OCI-LY3 (cell line): ENCODE results near the gene SEL1L.

Experiments used
- H2AFZ ChIP-seq: fragments of 200-600, 300-600 bp; shearing (Covaris generic); 2 replicates; pipeline ENCODE4 v1.6.0; 2014; ENCODE audit warnings: antibody characterized with exemption, low read depth, low read length
- H3K27ac ChIP-seq: fragments of 200-600, 300-600 bp; sonication (generic); 2 replicates; pipeline ENCODE4 v1.5.1; 2014; ENCODE audit warnings: mild to moderate bottlenecking, low read length, moderate library complexity, mixed read lengths
- H3K27me3 ChIP-seq: fragments of 200-600, 300-600 bp; sonication (generic); 2 replicates; pipeline ENCODE4 v1.6.1; 2014; ENCODE audit warnings: low read depth, low read length, mixed read lengths
- H3K36me3 ChIP-seq: fragments of 200-600, 300-600 bp; sonication (generic); replicated peaks from 2 replicates; pipeline ENCODE3; 2014; ENCODE audit warnings: low read depth, low read length, mixed read lengths
- H3K4me1 ChIP-seq: fragments of 300-600, 200-600 bp; sonication (generic); 2 replicates; pipeline ENCODE4 v1.6.1; 2014; ENCODE audit warnings: low read length, mixed read lengths
- H3K4me2 ChIP-seq: fragments of 200-600, 300-600 bp; sonication (generic); 2 replicates; pipeline ENCODE4 v1.6.1; 2014; ENCODE audit warnings: low read length, mixed read lengths
- H3K4me3 ChIP-seq: fragments of 300-600, 200-600 bp; sonication (generic); 2 replicates; pipeline ENCODE4 v1.5.1; 2014; ENCODE audit warnings: antibody characterized with exemption, mild to moderate bottlenecking, low read length, moderate library complexity
- H3K79me2 ChIP-seq: fragments of 300-600, 200-600 bp; shearing (Covaris generic); 2 replicates; pipeline ENCODE4 v1.6.1; 2014; ENCODE audit warnings: mild to moderate bottlenecking, low read length, mixed read lengths
- H3K9ac ChIP-seq: fragments of 300-600, 200-600 bp; shearing (Covaris generic); 2 replicates; pipeline ENCODE4 v1.6.0; 2014; ENCODE audit warnings: mild to moderate bottlenecking, low read length, moderate library complexity
- H3K9me3 ChIP-seq: fragments of 200-600, 300-600 bp; shearing (Covaris generic); 2 replicates; pipeline ENCODE4 v1.6.1; 2014; ENCODE audit warnings: low read length, mixed read lengths; ENCODE audit not compliant: insufficient read depth
- H4K20me1 ChIP-seq: fragments of 200-600, 300-600 bp; sonication (generic); 2 replicates; pipeline ENCODE4 v1.6.1; 2016; ENCODE audit warnings: low read length, mixed read lengths; ENCODE audit not compliant: insufficient read depth
- CTCF ChIP-seq: fragments of 200-600, 300-600 bp; sonication (generic); IDR thresholded peaks from 2 replicates; pipeline ENCODE4 v1.5.1; 2014; ENCODE audit warnings: antibody characterized with exemption, low read length, low read depth
- EZH2phosphoT487 ChIP-seq: fragments of 200-600 bp; shearing (Covaris generic); IDR thresholded peaks from 2 replicates; pipeline ENCODE4 v1.6.1; 2018; ENCODE audit warnings: antibody characterized with exemption, mixed run types, low read depth

Gene SEL1L

GRCh38 chr14:81536241-81536771 is 2.7 kb upstream of the SEL1L start:
- H2AFZ ChIP-seq = peak overlapping the region; percentile 55; the same call in 1 of the 2 replicates
- H3K4me1 ChIP-seq = peaks cover 36% of the 10 kb centered on the region
- TF ChIP-seq EZH2phosphoT487 = no peak
- TF ChIP-seq CTCF = no peak
- H3K4me2 ChIP-seq = peak overlapping the region; percentile 93
- peaks cover 17% of the 10 kb centered on the region for H4K20me1 ChIP-seq
- H3K27me3 ChIP-seq = no peaks in the 10 kb centered on the region
- H3K9me3 ChIP-seq = no peaks in the 10 kb centered on the region
- peak overlapping the region; percentile 66 for H3K4me3 ChIP-seq
- H3K79me2 ChIP-seq = peaks cover 23% of the 10 kb centered on the region
- peak overlapping the region; percentile 98 for H3K27ac ChIP-seq
- peak overlapping the region; percentile 69; the same call in 1 of the 2 replicates for H3K9ac ChIP-seq
- no peaks in the 10 kb centered on the region for H3K36me3 ChIP-seq

- Histone ChIP-seq H3K4me3 (peak overlapping the region; percentile 69), H3K27ac (peak overlapping the region; percentile 98), H3K27me3 (no peaks in the 10 kb centered on the region), H2AFZ (peak overlapping the region; percentile 55; the same call in 1 of the 2 replicates), H3K79me2 (peaks cover 30% of the 10 kb centered on the region), H3K9me3 (no peaks in the 10 kb centered on the region), H3K9ac (peak overlapping the region; percentile 77), H3K4me2 (peak overlapping the region; percentile 93), H3K4me1 (peaks cover 36% of the 10 kb centered on the region), H4K20me1 (peaks cover 17% of the 10 kb centered on the region), H3K36me3 (no peaks in the 10 kb centered on the region)
- no peak for TF ChIP-seq EZH2phosphoT487
- no peak for TF ChIP-seq CTCF
These were observed 1.9 kb upstream of the SEL1L start for GRCh38 chr14:81535396-81536164.

- H3K9ac ChIP-seq = peak overlapping the region; percentile 77
- no peaks in the 10 kb centered on the region for H3K36me3 ChIP-seq
- no peaks in the 10 kb centered on the region for H3K27me3 ChIP-seq
- TF ChIP-seq EZH2phosphoT487 = no peak
- TF ChIP-seq CTCF = no peak
- peaks cover 17% of the 10 kb centered on the region for H4K20me1 ChIP-seq
- peaks cover 40% of the 10 kb centered on the region for H3K79me2 ChIP-seq
- peak overlapping the region; percentile 69 for H3K4me3 ChIP-seq
- H3K27ac ChIP-seq = peak overlapping the region; percentile 98
- peaks cover 39% of the 10 kb centered on the region for H3K4me1 ChIP-seq
- H3K4me2 ChIP-seq = peak overlapping the region; percentile 93
- peak overlapping the region; percentile 60 for H2AFZ ChIP-seq
- no peaks in the 10 kb centered on the region for H3K9me3 ChIP-seq
These were observed 939 bp upstream of the SEL1L start for GRCh38 chr14:81534510-81535074.

GRCh38 chr14:81533212-81533535 is 479 bp downstream of the SEL1L start:
- H3K4me2 ChIP-seq = peak overlapping the region; percentile 92
- no peak overlapping the region for H2AFZ ChIP-seq
- H3K27me3 ChIP-seq = no peaks in the 10 kb centered on the region
- H3K27ac ChIP-seq = peak overlapping the region; percentile 4; the same call in 1 of the 2 replicates
- peak overlapping the region; percentile 91 for H3K4me3 ChIP-seq
- peak overlapping the region; percentile 76 for H3K9ac ChIP-seq
- no peaks in the 10 kb centered on the region for H3K9me3 ChIP-seq
- peaks cover 20% of the 10 kb centered on the region for H4K20me1 ChIP-seq
- H3K4me1 ChIP-seq = peaks cover 43% of the 10 kb centered on the region
- H3K36me3 ChIP-seq = no peaks in the 10 kb centered on the region
- peaks cover 54% of the 10 kb centered on the region for H3K79me2 ChIP-seq
- TF ChIP-seq CTCF (no peak), EZH2phosphoT487 (no peak)
